DMS114 treated with DMSO at 0.1 percent for 48 hours (cell line): Measurements from ENCODE around the gene LENG8.
"Not testable (repeated sequence)": the region's sequence is repeated elsewhere in the genome, so short reads cannot be mapped to it uniquely, and the experiment has no call there.

Experiments used
- DNase-seq: peaks from one replicate; lab custom pipeline; 2025; ENCODE audit not compliant: unreplicated experiment; lab: John Stamatoyannopoulos, UW

LENG8 gene

DNA sequence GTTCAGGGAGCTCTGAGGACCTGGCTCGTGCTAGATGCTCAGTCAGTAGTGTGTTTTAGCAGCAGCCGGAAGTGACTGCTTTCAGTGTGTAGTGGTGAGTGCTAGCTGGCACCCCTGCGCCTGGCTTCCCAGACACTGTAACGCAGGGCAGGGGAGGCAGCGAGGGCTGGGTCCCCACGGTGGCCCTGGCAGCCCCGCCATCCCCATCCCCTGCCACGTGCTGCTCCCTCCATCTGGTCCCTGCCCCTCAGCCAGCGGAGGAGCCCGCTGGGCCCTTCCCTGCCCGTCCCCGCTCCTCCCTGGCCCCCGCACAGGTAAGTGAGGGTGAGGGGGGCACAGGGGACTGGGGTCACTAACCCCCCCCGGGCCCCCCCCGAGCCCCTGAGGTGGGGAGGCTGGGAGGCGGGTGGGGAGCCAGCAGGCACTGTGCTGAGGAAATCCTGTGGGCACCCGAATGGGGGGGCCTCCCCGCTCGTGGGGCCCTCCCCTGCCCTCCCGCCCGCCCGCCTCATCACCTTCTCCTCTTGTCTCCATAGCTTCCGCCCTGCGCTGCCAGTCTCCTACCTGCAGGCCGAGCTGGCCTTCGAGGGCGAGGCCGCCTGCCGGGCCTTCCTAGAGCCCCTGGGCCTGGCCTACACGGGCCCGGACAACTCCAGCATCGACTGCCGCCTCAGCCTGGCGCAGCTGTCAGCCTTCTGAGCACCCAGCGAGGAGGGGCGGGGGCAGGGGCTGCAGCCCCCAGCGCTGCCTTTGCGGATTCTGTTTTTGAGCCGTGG, 11.4 kb downstream of the LENG8 start:
- no peak for DNase-seq

GRCh38 chr19:54461210-54461609, 12.2 kb downstream of the LENG8 start:
- DNase-seq, result no peak

- no peak for DNase-seq
Measured at GRCh38 chr19:54461613-54462012, 12.6 kb downstream of the LENG8 start.

GRCh38 chr19:54462047-54462654, 13.2 kb downstream of the LENG8 start:
- DNase-seq, result no peak

DNA sequence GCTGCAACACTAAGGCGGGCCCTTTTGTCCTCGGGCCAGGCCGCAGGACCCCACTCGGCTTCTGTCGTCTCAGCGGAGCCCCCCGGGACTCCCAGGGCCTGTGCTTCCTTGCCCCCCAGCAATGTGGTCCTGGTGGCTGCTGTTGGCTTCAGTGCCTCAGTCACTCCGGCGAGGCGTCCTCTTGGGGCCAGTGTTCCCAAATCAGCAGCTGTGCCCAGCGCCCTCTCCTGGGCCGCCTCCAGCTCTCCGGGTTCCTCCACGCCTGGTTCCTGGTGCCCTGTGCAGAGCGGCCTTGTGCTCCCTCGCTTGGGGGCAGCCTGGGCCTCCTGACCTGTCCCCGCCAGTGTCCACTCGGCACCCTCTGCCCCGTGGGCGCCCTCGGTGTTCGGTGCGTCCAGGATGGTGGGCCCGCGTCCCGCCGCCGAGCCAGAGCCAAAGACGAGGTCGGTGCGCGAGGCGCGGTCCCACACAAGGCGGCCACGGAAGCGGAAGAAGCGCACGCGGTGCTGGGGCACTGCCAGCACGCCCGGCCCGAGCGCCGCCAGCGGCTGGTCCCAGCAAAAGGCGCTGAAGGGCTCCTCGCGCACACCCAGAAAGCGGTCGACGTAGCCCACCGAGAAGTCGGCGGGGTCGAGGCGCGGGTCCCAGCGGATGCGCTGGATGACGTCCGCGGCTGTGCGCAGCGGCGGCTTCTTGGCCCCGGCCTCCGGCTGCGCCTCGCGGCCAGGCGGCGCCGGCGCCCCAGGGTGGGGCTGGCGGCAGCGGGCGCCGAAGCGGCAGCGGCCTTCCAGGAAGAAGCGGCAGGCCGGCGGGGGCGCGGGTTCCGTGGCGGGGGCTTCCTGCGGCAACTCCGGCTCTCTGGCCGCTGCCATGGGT, 13.9 kb downstream of the LENG8 start:
- no peak for DNase-seq

GRCh38 chr19:54463531-54464043, 14.6 kb downstream of the LENG8 start, which contains the start of gene LENG9:
Gene LENG9, minus strand, starts transcription at chr19:54463778. Its CDS starts 252 bp downstream, at chr19:54463526.
- peak; percentile 91 for DNase-seq

DNA sequence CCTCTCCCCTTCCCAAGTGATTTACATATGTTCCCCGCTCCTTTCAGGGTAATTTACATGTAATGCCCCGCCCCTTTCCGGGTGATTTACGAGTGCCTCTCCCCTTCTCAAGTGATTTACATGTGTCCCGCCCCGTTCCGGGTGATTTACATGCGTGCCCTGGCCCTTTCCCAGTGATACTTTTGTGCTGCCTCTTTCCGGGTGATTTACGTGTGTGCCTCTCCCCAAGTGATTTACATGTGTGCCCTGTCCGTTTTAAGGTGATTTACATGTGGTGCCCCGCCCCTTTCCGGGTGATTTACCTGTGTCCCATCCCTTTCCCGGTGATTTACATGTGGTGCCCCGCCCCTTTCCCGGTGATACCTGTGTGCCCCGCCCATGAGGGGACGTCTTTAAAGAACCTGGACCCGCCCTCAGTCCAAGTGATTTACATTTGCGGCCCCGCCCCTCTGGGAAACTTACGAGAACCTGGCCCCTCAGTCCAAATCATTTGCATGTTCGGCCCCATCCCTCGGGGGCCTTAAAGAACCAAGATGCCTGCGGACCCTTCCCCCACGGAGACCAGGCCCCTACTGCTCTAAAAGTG, 15.1 kb downstream of the LENG8 start:
- DNase-seq, result peak; percentile 91

GRCh38 chr19:54464630-54465425, 15.8 kb downstream of the LENG8 start:
- peak; percentile 83 for DNase-seq

- DNase-seq, result no peak
Measured at GRCh38 chr19:54465426-54466109, 16.6 kb downstream of the LENG8 start.

GRCh38 chr19:54466110-54466480, 17.1 kb downstream of the LENG8 start:
- DNase-seq, result not testable (repeated sequence)

- DNase-seq, result no peak
Measured at GRCh38 chr19:54469496-54469934, 20.5 kb downstream of the LENG8 start.

DNA sequence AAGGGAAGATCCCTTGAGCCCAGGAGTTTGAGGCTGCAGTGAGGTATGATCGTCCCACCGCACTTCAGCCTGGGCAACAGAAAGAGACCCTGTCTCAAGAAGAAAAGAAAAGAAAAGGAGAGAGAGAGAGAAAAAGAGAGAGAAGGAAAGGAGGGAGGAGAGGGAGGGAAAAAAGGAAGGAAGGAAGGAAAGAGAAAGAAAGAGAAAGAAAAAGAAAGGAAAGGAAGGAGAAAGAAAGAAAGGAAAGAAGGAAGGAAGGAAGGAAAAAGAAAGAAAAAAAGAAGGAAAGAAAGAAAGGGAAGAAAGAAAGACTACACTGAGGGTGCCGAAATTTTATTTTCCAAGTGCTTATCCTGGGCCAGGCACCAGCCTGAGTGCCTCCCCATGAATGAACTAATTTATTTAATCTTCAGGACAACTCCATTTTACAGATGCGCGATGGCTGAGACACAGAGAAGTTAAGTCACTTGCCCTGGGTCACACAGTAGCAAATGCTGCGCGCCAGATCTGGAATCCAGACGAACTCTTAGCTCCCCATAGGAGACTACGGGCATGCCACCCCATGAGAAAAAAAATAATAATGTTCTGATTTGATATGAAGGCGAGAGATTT, 21.4 kb downstream of the LENG8 start:
- no peak for DNase-seq

- no peak for DNase-seq
Measured at GRCh38 chr19:54470991-54471782, 22.2 kb downstream of the LENG8 start.

- peak; percentile 42 for DNase-seq
Measured at GRCh38 chr19:54473071-54473891, 24.3 kb downstream of the LENG8 start, which contains the start of gene CDC42EP5. Gene CDC42EP5, minus strand, starts transcription at chr19:54473296. Its CDS starts 7,749 bp downstream, at chr19:54465547.

DNA sequence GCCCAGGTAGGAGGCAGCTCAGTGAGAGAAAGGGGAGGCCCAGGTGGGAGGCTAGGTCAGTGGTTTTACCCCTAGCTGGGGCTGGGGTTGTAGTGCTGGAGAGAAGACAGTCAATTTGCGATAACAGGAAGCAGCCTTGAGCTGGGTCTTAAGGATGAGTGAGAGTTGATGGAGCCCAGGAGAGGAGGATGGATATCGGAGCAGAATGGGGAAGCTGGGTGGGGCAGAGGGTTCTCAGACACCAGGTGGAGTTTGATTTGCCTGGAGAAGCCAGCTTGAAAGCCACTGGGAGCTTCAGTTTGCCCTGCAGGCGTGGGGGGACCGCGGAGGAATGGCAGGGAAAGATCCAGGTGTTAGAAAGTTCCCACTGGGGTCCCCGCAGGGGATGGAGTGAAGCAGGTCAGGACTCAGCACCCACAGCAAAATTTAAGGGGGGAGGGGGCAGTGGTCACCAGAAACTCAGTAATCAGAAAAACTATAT, 24.9 kb downstream of the LENG8 start:
- DNase-seq, result no peak

DNA sequence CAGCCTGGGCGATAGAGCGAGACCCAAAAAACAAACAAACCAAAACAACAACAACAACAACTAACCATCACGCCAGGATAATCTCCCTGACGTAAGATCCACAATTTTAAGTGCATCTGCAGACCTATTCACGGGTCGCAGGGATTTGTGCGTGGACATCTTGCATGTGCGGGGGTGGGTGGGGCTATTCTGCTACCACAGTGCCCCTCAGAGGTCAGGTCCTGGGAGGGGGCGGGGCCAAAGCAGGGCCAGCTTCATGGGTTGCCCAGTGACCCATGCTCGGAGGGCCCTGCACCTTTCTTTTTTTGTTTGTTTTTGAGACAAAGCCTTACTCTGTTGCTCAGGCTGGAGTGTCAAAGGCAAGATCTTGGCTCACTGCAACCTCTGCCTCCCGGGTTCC, 26.7 kb downstream of the LENG8 start:
- no peak for DNase-seq

DNA sequence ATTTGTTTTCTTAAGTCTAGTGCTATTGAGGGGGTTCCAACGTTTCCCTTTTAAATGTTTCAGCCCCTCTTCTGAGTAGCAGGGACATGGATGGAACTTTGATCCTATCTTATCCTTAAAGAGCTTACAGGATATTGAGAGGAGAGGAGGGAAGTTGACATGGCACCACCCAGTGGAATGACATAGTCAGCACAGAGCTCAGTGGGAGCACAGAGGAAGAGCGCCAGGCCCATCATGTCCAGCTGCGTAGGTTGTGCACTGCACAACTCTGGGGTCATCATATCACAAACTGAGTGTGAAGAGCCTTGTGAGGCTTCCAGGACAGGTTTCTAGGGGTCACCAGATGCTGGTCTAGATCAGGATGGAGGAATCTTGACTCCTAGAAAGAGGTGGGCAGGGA, 28.7 kb downstream of the LENG8 start:
- no peak for DNase-seq
